ENCODE results near the gene TRAF3IP1.

TRAF3IP1 gene

GRCh38 chr2:238448031-238448955 lies 128.0 kb downstream of the TRAF3IP1 start:
- H3K4me3 ChIP-seq, result no peak overlapping the region
- H3K27me3 ChIP-seq, result no peaks in the 10 kb centered on the region
- DNase-seq, result no peak
- intact Hi-C loops (cut with DNase I; ENCODE audit: low total_unique reads), result no loop called here
- H3K36me3 ChIP-seq, result peaks cover 42 to 86% (median 79%) of the 10 kb centered on the region in 3 donors
- no peak for TF ChIP-seq CTCF (IDR thresholded peaks at IDR 0.05)
- no peak overlapping the region for H3K27ac ChIP-seq
- no peaks in the 10 kb centered on the region for H3K4me1 ChIP-seq
- H3K9me3 ChIP-seq, result no peaks in the 10 kb centered on the region

DNA sequence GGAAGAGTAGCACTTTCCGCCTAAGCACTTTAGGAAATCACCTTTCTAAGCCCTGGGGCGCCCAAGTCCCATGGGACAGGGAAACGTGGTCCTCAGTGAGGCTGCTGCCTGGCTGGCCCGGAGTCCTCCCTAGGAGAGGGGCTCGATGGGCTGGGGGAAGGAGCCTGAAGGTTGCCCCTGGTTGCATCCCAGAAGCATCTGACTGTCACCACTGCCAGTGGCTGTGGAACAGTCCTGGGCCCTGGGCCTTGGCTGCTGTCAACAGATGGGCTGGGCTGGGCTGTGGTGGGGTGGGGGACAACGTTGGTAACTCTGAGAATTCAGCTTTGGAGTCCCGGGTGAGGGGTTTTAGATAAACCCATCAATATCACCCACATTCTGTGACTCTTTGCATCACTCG lies 128.9 kb downstream of the TRAF3IP1 start:
- intact Hi-C loops (cut with DNase I; ENCODE audit: low total_unique reads), result no loop called here
- H3K36me3 ChIP-seq, result peaks cover 42 to 82% (median 77%) of the 10 kb centered on the region in 3 donors

DNA sequence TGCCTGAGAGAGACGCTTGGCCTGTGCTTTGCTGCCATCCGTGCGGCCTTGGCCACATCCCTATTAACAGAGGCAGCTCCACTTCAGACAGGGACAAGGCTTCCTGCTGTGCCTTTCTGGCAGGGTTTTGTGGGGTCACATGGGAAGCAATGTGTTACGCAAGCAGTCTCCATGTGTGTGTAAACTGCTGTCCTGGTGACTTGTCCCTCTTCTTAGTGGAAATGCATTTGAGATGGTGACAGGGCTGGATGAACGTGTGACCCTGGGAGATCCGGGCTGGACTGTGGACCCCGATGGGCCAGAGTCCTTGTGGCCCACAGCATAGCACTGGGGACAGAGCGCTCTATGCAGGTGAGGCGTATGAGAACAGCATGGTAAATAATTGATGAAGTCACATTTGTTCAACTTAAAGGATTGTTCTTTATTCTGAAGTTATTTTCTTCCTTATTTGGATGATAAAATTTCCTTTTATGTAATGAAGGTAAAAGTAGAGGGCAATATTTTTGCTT lies 129.6 kb downstream of the TRAF3IP1 start:
- Histone ChIP-seq H3K4me3 (no peak overlapping the region), H3K27me3 (no peaks in the 10 kb centered on the region), H3K27ac (no peak overlapping the region), H3K36me3 (peaks cover 34 to 75% (median 70%) of the 10 kb centered on the region in 3 donors), H3K4me1 (no peaks in the 10 kb centered on the region), H3K9me3 (no peaks in the 10 kb centered on the region)
- intact Hi-C loops (cut with DNase I; ENCODE audit: low total_unique reads), result no loop called here
- peak; percentile 77 to 84 for DNase-seq
- TF ChIP-seq CTCF (IDR thresholded peaks at IDR 0.05), result no peak

More for the DNA sequence above, 128.9 kb downstream of the TRAF3IP1 start:
- DNase-seq, result no peak
- no peak overlapping the region for H3K27ac ChIP-seq
- H3K4me3 ChIP-seq, result no peak overlapping the region
- no peak for TF ChIP-seq CTCF (IDR thresholded peaks at IDR 0.05)
- H3K9me3 ChIP-seq, result no peaks in the 10 kb centered on the region
- no peaks in the 10 kb centered on the region for H3K27me3 ChIP-seq
- H3K4me1 ChIP-seq, result no peaks in the 10 kb centered on the region

DNA sequence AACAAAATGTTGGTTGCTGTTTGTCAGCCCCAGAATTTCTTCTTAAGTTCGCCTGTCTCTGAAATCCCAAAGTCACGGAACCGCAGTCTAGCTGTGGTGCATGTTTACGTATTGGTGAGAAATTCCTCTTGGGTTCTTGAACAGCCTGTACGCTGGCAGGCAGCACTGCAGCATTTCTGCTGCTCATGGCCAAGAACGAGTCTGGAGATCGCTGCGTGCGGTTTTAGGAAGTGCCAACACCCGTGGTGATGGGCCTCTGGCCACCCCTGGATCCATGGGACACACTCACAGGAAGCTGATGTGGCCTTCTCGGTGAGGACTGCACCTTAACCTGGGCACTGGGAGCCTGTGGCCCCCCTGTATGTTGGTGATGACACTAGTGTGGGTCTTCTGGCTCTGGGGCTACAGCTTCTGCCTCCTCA lies 130.1 kb downstream of the TRAF3IP1 start:
- intact Hi-C loops (cut with DNase I; ENCODE audit: low total_unique reads), result no loop called here
- no peak for DNase-seq
- Histone ChIP-seq H3K36me3 (peaks cover 30 to 70% (median 65%) of the 10 kb centered on the region in 3 donors), H3K27ac (no peak overlapping the region), H3K27me3 (no peaks in the 10 kb centered on the region), H3K4me1 (no peaks in the 10 kb centered on the region), H3K9me3 (no peaks in the 10 kb centered on the region), H3K4me3 (no peak overlapping the region)
- TF ChIP-seq CTCF (IDR thresholded peaks at IDR 0.05), result no peak

All from tibial artery (tissue), 4 donors.